Measurements from ENCODE around the gene CDH23.

Gene CDH23

DNA sequence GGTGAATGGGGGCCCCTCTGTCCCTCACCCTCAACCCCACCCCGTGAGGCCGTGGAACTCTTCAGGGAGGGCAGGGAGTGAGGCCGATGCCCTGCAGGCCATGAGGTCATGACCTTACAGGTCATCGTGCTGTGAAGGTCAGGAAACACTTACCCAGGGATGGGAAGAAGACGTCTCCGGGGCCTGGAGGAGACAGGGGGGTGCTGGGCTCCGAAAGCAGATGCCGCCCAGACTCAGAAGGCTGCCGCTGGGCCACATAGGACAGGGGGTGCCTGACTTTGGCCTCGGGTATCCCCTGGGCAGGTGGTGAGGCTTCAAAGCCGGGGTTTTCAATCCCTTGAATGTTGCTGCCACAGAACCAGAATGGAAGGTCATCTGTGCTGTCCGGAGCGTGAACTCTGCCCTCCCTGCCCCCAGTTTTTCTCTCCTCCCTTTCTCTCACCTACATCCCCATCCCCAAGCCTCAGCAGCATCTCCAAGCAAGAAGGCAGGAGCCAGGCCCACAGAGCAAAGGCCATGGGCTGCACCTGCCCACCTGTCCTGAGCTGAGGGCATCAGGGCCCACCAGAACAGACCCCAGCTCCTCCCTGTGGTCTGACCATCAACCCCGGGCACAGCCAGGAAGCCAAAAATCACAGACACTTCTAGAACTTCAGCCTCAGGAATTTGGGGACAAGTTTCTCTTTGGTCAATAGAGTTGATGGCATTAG lies 354.9 kb downstream of the CDH23 start:
- peaks cover 79% of the 10 kb centered on the region for H3K4me1 Mint-ChIP-seq
- ATAC-seq (ENCODE audit: low read depth): no peak
- no peak overlapping the region for H3K4me3 Mint-ChIP-seq
- peaks cover 2% of the 10 kb centered on the region for H3K9me3 Mint-ChIP-seq
- DNase-seq (ENCODE audit: low spot score in 2 of 2): no peak
- H3K27ac Mint-ChIP-seq: peak overlapping the region; percentile 86
- peaks cover 10% of the 10 kb centered on the region for H3K36me3 Mint-ChIP-seq
- H3K27me3 Mint-ChIP-seq: no peaks in the 10 kb centered on the region

DNA sequence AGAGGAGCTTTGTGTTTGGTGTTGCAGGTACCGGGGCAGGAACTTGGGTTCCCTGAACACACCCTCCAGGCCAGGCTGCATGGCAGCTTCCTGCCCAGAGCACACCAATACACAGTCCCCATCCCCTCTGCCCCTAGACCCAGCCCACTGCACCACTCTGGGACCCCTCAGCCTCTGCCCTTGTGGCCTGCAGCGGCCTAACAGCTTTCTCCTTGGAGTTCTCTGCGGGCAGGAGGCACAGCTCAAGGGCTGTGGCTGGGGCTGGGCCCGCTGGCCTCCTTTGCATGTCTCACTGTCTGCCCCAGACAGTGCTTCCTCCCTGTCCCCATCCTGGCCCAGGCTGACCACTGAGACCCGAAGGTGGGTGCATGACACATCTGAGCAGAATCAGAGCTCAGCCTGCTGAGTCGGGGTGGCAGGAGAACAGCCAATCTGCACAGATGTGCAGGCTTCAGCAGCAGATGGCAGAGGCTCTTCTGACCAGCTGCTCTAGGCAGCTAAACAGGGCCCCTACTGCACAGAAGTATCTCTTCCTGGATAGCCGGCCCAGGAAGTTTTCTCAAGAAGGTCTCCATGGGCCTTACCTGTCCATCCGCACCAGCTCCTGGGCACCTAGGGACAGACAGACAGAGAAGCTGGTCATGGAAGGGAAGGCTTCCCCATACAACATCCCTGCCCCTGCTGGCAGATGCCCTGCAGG lies 355.8 kb downstream of the CDH23 start:
- ATAC-seq (ENCODE audit: low read depth): no peak

DNA sequence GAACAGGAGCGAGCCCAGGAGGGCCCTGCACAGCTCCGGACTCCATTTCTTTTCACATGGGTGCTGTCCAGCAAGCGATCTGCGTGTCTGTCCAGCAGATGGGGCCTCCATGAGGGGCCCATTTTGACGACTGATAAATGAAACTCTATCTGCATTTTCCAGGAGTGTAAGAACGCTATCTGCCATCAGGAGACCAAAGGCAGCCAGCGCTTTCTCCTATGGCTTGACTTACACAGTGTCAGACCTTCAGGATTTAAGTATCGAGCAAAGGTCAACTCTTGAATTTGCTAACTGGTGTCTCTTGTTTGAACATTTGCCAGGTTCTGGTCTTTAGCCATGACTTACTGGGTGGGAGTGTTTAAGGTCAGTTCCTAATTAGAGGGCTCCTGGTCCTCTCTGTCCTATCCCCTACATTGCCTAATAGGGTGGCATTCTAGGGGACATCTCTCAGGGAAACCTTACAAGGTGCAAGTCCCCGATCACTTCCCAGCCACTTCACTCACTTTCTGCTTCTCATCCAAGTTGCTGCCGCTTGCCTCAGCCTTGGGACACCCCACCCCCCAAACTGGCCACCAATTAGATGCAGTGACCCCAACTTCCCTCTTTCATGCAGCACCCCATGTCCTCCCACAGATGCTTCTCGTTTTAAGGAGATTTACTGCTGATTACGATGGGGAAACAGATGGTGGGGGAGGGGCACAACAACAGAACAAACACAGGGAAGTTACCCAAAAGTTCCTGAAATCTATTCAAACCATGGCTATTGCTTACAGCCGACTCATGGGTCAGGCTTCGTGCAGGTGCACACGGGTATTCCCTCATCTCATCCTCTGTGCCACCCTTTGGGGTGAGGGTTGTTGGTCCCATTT lies 356.6 kb downstream of the CDH23 start:
- Mint-ChIP-seq H3K27ac (peak overlapping the region; percentile 86), H3K27me3 (no peaks in the 10 kb centered on the region), H3K36me3 (peaks cover 12% of the 10 kb centered on the region), H3K4me3 (peak overlapping the region; percentile 51), H3K9me3 (no peaks in the 10 kb centered on the region), H3K4me1 (peaks cover 69% of the 10 kb centered on the region)
- peak; percentile 27 for ATAC-seq (ENCODE audit: low read depth)
- DNase-seq (ENCODE audit: low spot score in 2 of 2): no peak

More for the DNA sequence above, 355.8 kb downstream of the CDH23 start:
- peak overlapping the region; percentile 86 for H3K27ac Mint-ChIP-seq
- H3K9me3 Mint-ChIP-seq: peaks cover 2% of the 10 kb centered on the region
- H3K4me3 Mint-ChIP-seq: peak overlapping the region; percentile 62
- H3K27me3 Mint-ChIP-seq: no peaks in the 10 kb centered on the region
- no peak for DNase-seq (ENCODE audit: low spot score in 2 of 2)
- H3K36me3 Mint-ChIP-seq: peaks cover 12% of the 10 kb centered on the region
- H3K4me1 Mint-ChIP-seq: peaks cover 74% of the 10 kb centered on the region

- Mint-ChIP-seq H3K4me1 (peaks cover 62% of the 10 kb centered on the region), H3K9me3 (no peaks in the 10 kb centered on the region), H3K27ac (peak overlapping the region; percentile 72), H3K27me3 (no peaks in the 10 kb centered on the region), H3K4me3 (no peak overlapping the region), H3K36me3 (peaks cover 12% of the 10 kb centered on the region)
- no peak for ATAC-seq (ENCODE audit: low read depth)
- no peak for DNase-seq (ENCODE audit: low spot score in 2 of 2)
Measured at GRCh38 chr10:71753960-71754505, 357.3 kb downstream of the CDH23 start.

GRCh38 chr10:71754562-71754961 lies 357.8 kb downstream of the CDH23 start:
- no peak overlapping the region for H3K4me3 Mint-ChIP-seq
- no peaks in the 10 kb centered on the region for H3K27me3 Mint-ChIP-seq
- no peaks in the 10 kb centered on the region for H3K9me3 Mint-ChIP-seq
- DNase-seq (ENCODE audit: low spot score in 2 of 2) (no peak), ATAC-seq (ENCODE audit: low read depth) (no peak)
- H3K36me3 Mint-ChIP-seq: peaks cover 12% of the 10 kb centered on the region
- H3K4me1 Mint-ChIP-seq: peaks cover 59% of the 10 kb centered on the region
- H3K27ac Mint-ChIP-seq: no peak overlapping the region

- Mint-ChIP-seq H3K27ac (no peak overlapping the region), H3K27me3 (no peaks in the 10 kb centered on the region), H3K36me3 (peaks cover 13% of the 10 kb centered on the region), H3K4me3 (no peak overlapping the region), H3K4me1 (peaks cover 53% of the 10 kb centered on the region), H3K9me3 (no peaks in the 10 kb centered on the region)
- ATAC-seq (ENCODE audit: low read depth) (no peak), DNase-seq (ENCODE audit: low spot score in 2 of 2) (no peak)
Measured at GRCh38 chr10:71755179-71755879, 358.6 kb downstream of the CDH23 start.

- DNase-seq (ENCODE audit: low spot score in 2 of 2): no peak
- Mint-ChIP-seq H3K4me1 (peaks cover 53% of the 10 kb centered on the region), H3K4me3 (no peak overlapping the region), H3K27ac (peak overlapping the region; percentile 55), H3K27me3 (no peaks in the 10 kb centered on the region), H3K9me3 (no peaks in the 10 kb centered on the region), H3K36me3 (peaks cover 16% of the 10 kb centered on the region)
- ATAC-seq (ENCODE audit: low read depth): no peak
Measured at GRCh38 chr10:71756311-71757191, 359.8 kb downstream of the CDH23 start.

DNA sequence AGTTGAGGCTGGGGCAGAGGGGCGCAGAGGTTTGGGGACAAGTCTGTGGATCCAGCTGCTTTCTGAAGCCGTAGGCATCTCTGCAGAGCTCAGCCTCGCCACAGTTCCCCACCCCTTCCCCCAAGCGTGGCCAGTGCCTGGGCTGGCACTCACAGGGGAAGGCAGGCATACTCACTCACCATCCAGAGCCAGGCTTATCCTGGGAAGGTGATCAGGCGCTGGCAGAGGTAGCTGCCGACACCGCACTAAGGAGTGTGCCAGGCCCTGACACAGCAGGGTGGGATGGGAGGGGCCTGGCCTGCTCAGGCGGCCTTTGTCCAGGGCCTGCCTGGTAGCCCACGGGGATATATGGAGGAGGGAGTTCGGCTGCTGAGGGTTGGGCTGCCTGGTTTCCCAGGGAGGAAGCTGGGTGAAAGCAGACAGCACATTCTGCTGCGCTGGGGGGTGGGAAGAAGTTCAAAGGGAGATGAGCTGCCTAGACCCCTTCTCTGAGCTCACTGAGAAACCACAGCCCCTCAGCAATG lies 360.7 kb downstream of the CDH23 start:
- Mint-ChIP-seq H3K4me1 (peaks cover 51% of the 10 kb centered on the region), H3K27ac (peak overlapping the region; percentile 38), H3K4me3 (no peak overlapping the region), H3K9me3 (no peaks in the 10 kb centered on the region), H3K36me3 (peaks cover 14% of the 10 kb centered on the region), H3K27me3 (no peaks in the 10 kb centered on the region)
- DNase-seq (ENCODE audit: low spot score in 2 of 2): no peak
- no peak for ATAC-seq (ENCODE audit: low read depth)

DNA sequence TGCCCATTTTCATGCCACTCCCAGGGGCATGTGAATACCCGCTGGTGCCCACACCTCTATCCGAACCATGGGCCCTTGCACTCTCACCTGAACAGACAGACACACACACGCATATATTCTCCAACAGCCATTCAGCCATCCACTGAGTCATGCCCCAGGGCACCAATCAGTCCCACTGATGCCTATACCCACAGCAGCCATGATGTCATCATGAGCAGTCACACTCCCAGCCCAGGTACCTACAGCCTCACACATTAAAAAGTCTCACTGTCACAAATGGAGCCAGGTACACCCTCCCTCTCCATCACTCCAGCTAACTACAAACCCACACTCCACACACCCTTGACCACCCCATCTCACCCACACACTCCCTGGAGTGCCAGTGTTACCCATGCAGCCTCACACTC lies 364.4 kb downstream of the CDH23 start:
- Mint-ChIP-seq H3K36me3 (peaks cover 15% of the 10 kb centered on the region), H3K9me3 (no peaks in the 10 kb centered on the region), H3K4me3 (no peak overlapping the region), H3K27me3 (no peaks in the 10 kb centered on the region), H3K4me1 (peaks cover 45% of the 10 kb centered on the region), H3K27ac (no peak overlapping the region)
- ATAC-seq (ENCODE audit: low read depth) (no peak), DNase-seq (ENCODE audit: low spot score in 2 of 2) (no peak)

- Mint-ChIP-seq H3K4me1 (peaks cover 44% of the 10 kb centered on the region), H3K27ac (peak overlapping the region; percentile 28), H3K9me3 (no peaks in the 10 kb centered on the region), H3K4me3 (no peak overlapping the region), H3K27me3 (no peaks in the 10 kb centered on the region), H3K36me3 (peaks cover 15% of the 10 kb centered on the region)
- no peak for DNase-seq (ENCODE audit: low spot score in 2 of 2)
- ATAC-seq (ENCODE audit: low read depth): no peak
Measured at GRCh38 chr10:71761541-71762113, 364.9 kb downstream of the CDH23 start.

- no peak overlapping the region for H3K4me3 Mint-ChIP-seq
- peaks cover 50% of the 10 kb centered on the region for H3K4me1 Mint-ChIP-seq
- H3K27me3 Mint-ChIP-seq: no peaks in the 10 kb centered on the region
- DNase-seq (ENCODE audit: low spot score in 2 of 2) (no peak), ATAC-seq (ENCODE audit: low read depth) (no peak)
- H3K36me3 Mint-ChIP-seq: peaks cover 16% of the 10 kb centered on the region
- no peaks in the 10 kb centered on the region for H3K9me3 Mint-ChIP-seq
- H3K27ac Mint-ChIP-seq: no peak overlapping the region
Measured at GRCh38 chr10:71762324-71762723, 365.6 kb downstream of the CDH23 start.

DNA sequence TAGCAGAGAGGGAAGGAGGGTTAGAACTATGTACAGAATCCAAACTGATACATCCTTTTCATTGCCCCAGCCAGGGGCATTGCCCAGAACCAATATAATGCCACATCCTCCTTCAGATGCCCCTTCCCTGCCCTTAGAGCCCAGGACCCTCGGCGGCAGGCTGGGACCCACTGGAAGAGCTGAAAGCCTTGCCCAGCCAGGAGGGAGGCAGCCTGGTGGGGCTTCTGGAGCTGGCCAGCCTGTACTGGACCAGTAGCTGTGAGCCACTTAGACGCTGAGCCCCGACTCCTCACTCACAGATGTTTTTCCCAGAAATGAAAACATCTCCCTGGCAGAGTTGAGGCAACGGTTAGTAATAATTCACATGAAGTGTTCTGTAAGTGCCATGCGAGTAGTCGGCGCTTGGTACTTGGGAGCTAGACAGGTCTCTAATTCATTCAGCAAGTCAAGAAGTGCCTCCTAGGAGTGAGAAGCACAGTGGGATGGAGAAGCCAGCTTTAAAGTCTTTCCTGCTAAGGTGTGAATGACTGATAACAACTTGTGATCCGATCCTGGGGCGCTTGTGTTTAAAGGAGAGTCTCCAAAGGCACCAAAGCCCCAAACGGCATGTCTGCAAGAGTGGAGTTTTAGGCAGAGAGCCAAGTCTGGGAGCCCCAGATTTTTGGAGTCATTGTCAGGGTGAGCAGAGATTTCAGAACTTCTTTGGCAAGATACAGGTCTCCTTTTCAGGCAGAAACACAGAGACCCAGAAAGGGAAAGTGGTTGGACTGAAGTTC lies 366.8 kb downstream of the CDH23 start:
- Mint-ChIP-seq H3K4me3 (no peak overlapping the region), H3K9me3 (no peaks in the 10 kb centered on the region), H3K36me3 (peaks cover 15% of the 10 kb centered on the region), H3K27me3 (no peaks in the 10 kb centered on the region), H3K27ac (peak overlapping the region; percentile 75), H3K4me1 (peaks cover 54% of the 10 kb centered on the region)
- ATAC-seq (ENCODE audit: low read depth): no peak
- DNase-seq (ENCODE audit: low spot score in 2 of 2): no peak
